GM21576 (cell line): ENCODE measurements around the gene SLC52A1.
A peak's percentile ranks its signal among the peaks of the same experiment; 100 is the strongest.
"Not testable (repeated sequence)": the region's sequence is repeated elsewhere in the genome, so short reads cannot be mapped to it uniquely, and the experiment has no call there.

Source experiments
- ATAC-seq: cut with Tn5 transposase; IDR thresholded peaks from one replicate; pipeline ENCODE4 v1.9.1; 2021; ENCODE audit warnings: mild to moderate bottlenecking, moderate library complexity; ENCODE audit not compliant: unreplicated experiment

Gene SLC52A1

DNA sequence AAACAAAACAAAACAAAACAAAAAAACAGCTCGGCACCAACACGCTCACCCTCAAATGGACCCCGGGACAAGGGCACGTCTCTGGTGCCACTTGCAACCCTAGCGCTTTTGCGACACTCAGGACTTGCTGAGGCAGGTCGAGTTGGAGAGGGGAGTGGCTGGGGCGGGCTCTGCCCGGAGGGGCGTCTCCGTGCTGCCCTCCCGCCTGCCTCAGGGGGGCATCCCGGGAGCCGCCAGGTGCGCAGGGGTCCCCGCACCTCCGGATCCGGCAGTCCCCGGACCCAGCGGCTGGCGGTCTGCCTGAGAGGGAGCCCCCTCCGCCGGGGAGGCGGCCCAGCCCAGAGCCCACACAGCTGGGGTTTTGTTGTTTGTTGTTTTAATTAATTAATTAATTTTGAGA is at the start of gene SLC52A1:
Gene SLC52A1, minus strand, starts transcription at position 112 of the 400 bp plus-strand sequence. CDS start 820 bp downstream, outside the sequence.
- no peak for ATAC-seq

DNA sequence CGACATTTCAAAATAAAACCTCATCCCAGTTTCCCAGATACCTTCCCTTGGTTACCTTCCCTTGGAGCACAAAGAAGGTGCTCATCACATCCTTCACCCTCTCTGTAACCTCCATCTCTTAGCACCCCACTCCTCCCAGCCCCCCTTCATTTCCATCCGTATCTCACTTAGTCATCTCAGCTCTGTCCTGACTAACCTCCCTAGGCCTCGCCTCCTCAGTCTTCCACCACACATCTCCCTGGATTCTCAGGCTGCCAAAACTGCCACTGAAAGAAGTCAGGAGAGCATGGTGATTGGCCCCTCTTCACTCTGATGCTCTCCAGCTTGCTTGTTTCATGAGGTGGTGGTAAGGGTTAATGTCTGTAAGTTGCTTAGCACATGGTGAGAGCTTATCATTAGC is 45.4 kb upstream of the SLC52A1 start:
- no peak for ATAC-seq

DNA sequence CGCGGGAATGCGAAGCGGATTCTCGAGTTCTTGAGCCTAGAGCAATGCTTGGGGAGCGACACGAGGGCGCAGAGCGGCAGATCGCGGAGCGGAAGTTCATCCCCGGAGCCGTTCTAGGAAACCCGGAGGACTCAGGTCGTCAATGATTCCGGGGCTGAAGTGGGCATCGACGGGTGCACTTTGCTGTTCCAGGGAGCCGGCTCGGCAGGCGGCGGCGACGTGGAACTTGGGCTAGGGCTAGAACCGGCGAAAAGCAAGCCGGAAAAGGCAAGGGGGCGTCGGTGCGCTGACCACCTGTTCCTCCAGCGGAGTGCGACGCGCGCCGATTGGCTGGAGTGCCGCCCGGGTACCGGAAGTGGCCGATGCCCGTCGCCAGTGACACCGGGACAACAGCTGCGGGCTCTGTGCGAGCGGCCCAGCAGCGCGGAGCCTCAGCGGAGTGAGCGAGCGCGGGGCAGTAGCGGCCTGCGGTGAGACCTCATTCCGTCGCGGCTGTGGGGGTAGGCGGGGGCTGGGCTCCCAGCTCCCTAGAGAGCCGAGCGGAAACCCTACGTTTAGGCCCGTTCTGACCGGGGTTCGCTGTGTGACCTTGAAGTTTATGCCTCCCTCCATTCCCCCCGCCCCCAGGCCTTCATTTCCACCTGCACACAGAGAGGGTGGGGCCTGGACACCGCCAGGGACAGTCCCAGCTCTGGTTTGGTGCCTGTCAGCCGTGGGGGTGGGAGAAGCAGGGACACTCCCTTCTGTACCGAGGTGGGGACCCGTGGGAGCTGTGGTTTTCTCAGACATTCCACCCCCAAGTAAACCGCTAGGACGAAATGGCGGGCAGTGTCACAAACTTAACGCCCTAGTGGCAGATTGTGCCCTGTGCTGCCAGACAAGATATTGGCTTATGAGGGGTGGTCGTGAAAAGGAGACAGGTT is 43.1 kb upstream of the SLC52A1 start, which contains the start of gene ZFP3:
Gene ZFP3, plus strand, starts transcription at position 362 of the 923 bp plus-strand sequence. CDS start 13,038 bp downstream, outside the sequence.
- peak; percentile 79 for ATAC-seq

DNA sequence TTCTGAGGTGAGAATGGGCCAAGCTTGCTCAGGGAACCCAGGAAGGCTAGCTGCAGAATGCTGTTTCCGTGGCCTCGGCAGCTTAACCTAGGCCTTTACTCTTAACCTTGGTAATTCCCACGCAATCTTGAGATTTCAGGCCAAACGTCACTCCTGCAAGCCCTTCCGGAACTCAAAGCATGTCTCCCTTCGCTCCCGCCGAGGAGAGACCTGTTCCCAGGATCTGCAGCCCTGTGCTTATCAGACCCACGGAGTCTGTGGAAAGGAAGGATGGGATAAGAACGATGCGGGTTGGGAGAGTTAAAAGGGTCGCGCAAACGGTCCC is 42.5 kb upstream of the SLC52A1 start:
- ATAC-seq, result no peak

DNA sequence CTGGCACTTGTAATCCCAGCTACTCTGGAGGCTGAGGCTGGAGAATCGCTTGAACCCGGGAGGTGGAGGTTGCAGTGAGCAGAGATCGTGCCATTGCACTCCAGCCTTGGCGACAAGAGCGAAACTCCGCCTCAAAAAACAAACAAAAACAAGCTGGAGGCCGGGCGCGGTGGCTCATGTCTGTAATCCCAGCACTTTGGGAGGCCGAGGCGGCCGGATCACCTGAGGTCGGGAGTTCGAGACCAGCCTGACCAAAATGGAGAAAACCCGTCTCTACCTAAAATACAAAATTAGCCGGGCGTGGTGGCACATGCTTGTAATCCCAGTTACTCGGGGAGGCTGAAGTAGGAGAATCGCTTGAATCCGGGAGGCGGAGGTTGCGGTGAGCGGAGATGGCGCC is 42.0 kb upstream of the SLC52A1 start:
- not testable (repeated sequence) for ATAC-seq

DNA sequence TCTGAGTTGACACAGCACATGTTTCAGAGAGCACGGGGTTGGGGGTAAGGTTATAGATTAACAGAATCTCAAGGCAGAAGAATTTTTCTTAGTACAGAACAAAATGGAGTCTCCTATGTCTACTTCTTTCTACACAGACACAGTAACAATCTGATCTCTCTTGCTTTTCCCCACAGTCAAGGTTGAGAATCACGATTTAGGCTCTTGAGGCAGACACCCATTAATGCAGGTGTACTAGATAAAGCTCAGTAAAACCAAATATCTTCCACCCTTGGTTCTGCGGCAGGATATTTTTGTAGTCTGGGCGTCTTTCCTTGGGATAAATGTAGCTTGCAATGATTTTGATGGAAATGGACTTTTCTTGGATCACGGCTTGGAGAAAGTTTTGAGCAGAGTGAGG is 40.2 kb upstream of the SLC52A1 start:
- not testable (repeated sequence) for ATAC-seq

DNA sequence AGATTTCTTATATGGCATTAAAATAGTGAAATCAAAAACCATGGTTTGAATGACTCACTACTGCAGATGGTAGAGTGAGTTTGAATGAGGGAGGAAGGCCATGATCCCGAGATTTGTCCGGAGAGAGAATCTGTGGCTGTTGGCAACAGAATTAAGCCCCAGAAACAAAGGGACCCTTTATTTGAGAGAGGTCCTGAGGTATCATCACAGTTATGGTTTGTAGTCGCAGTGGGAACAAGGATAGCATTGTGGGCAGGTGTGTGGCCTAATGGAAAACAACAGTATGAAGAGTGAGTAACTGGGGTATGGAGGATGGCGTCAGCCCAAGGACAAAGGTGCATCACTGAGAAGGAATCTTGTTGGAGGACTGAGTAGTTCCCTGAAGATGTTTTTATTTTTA is 34.5 kb upstream of the SLC52A1 start:
- ATAC-seq, result no peak

DNA sequence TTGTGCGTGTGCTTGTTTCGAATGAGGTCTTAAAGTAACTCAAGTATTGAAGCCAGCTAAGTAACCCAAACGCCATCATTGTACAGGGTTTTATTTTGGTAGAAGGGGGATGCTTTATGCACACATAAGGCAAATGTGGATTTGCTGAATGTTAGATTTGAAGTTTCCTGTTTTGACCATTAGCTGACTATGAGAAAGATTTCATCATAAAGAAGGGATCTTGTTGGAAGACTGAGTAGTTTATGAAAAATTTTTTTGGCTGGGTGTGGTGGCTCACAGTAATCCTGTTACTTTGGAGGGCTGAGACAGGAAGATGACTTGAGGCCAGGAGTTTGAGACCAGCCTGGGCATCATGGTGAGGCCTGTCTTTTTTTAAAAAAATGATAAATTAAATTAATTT is 33.0 kb upstream of the SLC52A1 start:
- no peak for ATAC-seq

DNA sequence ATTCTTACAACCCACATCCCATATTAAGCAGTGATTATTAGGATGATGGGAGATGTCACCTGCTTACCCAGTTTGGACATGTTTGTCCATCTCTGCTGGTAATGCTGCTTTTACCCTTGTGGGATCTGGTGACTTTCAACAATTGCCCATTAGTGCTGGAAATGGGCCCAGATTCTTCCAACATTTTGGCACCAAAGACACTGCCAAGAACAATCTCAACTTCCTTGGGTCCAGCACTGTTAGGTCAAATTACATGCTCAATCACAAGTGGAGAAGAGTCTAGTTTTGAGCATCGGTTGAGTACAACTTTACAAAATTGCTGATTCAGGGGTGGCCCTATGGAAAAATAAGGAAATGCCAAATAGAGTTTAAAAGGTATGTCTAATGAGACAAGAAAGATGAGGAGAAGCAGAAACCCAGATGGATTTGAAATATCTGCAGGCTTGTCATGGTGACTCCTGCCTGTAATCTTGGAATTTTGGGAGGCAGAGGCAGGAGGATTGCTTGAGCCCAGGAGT is 30.1 kb upstream of the SLC52A1 start:
- no peak for ATAC-seq

DNA sequence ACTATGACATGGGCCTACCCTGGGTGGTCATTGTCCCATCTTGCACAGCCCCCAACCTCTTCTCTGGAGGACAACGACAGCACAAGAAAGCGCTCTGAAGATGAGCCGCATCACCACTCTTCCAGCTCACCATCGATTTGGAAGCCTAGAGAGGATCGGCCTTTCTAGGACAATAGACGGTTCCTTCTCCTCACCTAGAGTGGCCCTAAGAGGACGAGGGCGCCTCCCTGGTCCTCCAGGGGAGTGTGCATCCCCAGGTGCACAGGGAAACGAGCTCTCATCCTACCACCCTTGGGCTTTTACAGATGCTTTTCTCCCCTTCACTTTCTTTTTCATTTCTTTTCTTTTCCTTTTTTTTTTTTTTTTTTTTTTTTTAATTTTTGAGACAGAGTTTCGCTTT is 20.3 kb upstream of the SLC52A1 start:
- no peak for ATAC-seq

DNA sequence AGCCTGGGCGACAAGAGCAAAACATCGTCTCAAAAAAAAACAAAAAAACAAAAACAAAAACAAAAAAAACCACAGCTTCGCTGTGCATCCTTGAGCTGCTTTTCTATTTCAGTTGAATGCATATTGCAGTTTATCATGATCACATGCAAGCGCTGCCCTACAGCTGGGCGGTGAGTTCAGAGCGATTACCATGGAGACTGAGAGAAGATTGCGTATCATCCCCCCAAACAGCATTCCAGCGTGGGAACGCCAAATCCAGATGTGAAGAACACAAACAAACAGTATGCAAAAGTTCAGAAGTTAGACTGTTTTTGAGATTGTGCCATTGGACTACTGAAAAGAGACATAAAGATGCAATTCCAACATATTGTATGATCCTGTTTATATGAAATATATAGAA is 15.1 kb upstream of the SLC52A1 start:
- no peak for ATAC-seq

DNA sequence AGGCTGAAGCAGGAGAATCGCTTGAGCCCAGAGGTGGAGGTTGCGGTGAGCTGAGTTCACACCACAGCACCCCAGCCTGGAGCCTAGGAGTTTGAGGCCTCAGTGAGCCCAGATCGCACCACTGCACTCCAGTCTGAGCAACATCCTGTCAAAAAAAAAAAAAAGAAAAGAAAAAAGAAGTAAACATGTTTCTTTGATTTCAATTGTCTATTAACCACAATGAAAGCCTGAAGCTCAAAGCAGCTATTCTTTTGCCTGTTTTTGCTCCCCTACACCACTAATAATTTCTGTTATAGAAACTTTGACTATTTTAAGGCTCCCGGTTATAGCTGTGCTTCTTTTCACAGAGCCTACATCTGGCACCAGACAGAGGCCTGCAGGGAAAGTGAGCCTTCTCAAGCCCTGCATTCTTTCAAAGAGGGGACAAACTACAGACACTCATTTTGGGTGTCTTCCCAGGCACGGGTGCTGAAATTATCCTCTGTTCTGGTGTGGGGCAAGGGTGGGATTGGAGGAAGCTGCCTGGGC is 14.2 kb upstream of the SLC52A1 start:
- no peak for ATAC-seq

DNA sequence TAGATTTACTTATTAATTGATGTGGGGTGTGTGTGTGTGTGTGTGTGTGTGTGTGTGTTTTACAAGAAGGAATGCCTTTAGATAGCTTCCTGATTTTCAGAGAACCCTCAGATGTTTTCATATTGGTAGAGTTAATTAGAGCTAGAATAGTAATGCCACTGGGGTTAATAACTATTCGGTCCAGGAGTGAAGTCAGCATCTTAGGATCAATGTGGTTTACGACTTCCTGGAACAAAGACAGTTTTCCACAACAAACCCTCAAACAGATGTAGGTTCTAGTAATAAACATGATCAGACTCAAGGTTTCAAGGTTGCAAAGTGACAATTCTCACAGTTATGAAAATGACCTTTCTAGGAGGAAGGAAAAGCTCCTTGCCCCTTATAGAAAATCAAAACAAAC is 12.2 kb upstream of the SLC52A1 start:
- ATAC-seq, result no peak

DNA sequence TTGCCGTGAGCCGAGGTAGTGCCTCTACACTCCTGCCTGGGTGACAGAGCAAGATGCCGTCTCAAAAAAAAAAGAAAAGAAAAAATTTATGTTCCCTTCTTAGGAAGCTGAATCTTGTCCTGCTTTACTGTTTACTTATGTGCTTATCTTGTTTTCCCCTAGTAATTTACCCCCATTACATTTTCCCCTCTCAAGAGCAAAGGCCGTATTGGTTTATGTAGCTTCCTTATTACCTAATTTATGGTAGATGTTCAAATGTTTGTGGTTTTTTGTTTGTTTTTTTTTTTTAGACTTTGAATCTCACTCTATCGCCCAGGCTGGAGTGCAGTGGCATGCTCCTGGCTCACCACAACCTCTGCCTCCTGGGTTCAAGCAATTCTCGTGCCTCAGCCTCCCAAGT is 10.3 kb upstream of the SLC52A1 start:
- ATAC-seq, result no peak

DNA sequence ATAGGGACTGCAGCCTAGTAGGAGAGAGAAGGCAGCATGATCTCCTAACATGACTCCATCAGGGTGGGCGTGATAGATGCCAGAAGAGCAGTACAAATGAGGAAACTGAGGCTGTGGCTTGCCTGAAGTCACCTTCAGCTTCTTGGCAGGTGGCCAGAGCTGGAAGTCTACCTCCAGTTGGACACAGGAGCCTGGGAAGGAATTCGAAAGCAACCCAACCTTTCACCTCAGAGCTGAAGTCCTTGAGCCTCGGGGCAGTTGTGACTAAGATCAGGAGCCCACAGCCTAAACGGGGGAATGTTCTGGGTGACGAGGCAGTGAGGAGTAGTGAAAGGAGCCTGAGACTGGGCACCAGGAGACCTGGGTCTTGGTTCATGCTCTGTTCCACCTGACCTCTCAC is 9.4 kb upstream of the SLC52A1 start:
- ATAC-seq, result no peak

DNA sequence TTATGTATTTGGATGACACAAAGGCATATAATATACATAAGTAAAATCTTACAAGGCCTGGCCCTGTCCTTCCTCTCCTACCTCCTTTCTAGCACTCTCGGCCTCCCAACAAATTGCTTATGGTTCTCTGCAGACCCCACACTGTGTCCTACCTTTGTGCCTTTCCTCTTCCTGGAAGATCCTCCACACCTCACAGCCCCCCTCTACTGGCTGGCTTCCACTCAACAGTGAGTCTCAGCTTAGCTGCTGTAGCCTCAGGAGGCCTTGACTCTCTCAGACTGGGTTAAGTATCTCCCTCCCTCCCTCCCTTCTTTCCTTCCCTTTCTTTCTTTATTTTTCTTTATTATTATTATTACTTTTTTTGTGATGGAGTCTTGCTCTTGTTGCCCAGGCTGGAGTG is 8.3 kb upstream of the SLC52A1 start:
- no peak for ATAC-seq

DNA sequence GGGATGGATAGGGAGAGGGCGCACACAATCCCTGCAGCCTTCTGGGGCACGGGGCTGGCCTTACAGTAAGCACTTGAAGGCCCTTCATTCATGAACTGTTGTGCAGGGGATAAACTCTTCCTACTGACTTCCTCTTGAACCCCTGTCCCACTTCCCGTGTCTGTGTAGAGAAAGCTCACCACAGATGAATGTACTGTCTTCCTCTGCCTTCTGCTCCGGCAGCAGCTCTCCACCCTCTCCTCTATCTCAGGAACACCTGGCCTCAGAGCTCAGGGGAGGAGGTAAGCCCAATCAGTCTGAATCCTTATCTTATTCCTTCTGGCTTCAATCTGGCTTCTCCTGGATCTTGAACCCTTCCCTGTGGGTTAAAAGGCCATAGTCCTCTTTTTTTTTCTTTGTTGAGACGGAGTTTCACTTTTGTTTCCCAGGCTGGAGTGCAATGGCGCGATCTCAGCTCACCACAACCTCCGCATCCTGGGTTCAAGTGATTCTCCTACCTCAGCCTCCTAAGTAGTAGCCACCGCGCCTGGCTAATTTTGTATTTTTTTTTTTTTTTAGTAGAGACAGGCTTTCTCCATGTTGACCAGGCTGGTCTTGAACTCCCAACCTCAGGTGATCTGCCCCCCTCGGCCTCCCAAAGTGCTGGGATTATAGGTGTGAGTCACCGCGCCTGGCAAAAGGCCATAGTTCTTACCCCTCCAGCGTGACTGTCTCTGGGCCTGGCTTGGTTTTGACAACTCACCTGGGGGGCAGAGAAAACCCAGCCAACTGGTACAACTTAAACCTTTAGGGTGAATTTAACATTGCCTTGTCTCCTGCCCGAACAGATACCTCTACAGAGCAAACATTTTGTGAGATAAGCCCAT is 7.2 kb upstream of the SLC52A1 start:
- ATAC-seq, result no peak

DNA sequence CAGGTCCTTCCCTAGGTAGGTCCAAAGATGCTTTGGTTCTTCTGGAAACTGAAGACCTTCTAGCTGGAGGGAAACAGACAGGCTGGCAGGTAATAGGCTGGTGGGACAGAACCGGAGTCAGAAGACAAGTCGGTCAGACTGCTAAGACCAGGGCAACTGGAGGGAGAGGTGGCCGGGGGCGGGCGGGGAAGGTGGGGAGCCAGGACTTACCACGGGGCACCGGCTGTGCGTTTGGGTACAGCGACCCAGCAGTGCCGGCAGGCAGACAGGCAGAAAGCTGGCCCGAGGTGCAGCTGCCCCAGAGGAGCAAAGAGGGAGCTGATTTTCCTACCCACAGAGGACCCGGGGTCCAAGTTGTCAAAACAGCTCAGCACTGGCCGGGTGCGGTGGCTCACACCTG is 575 bp downstream of the SLC52A1 start:
- ATAC-seq, result no peak

DNA sequence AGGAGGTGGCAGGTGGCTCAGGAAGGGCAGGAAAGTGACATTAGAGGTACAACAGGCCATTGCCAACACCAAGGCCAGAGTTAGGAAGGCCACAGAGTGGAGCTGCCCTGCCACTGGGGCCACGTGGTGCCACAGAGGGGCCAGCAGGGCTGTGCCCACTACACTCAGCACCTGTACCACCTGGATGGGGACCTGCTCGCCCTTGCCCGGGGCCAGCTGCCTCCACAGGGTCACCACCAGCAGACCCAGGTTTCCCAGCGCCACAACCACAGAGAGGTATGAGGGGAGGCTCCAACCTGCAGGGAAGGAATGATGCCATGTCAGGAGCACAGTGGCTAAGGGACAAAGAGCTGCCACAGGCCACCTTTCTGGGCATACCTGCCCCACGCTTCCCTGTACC is 1.2 kb downstream of the SLC52A1 start:
- ATAC-seq, result no peak

DNA sequence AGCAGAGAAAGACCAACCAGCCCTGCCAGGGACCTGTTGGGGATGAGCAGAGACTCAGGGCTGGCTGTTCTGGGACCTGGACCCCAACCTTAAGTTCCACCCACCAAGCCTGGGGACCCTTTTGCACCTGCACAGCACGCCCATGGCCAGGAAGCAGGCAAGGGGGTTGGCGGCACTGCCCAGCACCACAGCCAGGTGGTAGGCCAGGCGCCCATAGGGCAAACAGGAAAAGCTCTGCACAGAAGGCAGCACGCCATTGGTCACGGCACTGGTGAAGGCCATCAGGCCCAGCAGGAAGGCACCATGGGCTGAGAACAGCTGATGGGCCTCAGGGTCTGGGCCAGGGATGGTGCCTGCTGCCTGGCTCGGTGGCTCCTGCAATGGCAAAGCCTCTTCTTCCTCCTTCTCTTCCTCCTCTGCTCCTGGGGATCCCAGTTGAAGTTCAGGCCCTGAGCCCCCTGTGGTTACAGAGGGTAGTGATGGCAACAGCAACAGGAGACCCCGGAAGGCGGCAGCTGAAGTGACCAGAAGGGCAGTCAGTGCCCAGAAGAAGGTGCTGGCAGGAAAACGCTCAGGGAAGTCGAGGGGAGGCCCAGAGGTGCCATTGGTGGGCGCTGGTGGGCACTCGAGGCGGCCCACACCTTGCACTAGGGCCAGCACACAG is 1.7 kb downstream of the SLC52A1 start:
- ATAC-seq, result no peak

DNA sequence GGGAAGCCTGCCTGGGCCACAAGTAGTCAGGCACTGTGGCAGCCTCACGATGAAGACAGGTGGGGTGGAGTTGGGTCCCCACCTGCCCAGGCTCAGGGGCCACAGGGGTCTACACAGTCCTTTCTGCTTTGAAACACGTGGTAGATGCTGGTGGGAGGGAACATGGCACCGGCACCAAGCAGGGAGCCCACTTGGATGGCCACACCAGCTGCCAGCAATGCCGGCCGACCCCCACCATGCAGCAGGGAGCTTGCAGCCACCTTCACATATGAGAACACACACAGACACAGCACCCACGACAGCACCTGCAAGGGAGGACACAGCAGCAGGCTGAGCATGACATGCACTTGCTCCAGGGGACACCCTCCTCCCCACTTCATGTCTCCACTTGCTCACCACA is 2.4 kb downstream of the SLC52A1 start:
- no peak for ATAC-seq
